ENCODE measurements around the gene TAS1R3.

The TAS1R3 gene

DNA sequence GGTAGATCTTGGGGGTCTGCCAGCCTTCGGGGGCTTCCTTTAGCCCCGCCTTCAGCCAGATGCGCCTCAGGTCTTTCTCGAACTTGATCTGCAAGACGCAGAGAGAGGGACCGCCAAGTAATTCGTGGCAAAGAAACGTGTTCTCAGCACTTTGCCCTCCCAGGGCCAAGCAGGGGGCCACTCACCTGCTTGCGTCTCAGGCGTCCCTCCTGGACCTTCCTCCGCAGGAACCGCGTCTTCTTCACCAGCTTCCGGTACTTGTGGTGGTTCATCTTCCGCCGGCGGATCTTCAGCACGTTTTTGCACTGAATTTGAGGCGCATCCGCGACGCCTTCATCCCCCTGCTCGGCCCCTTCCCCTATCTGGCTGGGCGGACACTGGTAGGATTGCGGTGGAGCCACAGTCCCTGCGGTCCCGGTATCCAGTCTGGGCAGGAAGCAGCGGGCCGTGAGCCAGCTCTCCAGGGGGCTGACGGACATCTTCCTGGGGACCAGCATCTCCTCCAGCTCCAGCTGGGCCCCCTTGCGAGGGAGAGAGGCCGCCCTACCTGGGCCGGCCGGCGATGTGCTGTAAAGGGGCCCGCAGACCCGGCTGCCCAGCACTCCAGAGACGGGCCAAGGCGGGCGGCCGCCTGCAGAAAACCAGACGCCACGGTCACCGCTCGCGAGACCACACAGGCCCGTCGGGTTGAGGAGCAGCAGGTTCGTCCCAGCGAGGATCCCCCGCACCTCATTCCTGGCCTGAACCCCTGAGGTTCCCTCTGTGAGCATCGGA is 42.9 kb downstream of the TAS1R3 start:
- H3K27me3 ChIP-seq (replicated peaks; ENCODE audit: insufficient read depth, low read length) = no peaks in the 10 kb centered on the region
- no peaks in the 10 kb centered on the region for H3K36me3 ChIP-seq (replicated peaks; ENCODE audit: insufficient read depth, low read length)
- peak overlapping the region; percentile 77 for H3K4me2 ChIP-seq (ENCODE audit: low read depth, low read length)
- DNase-seq = no peak
- H3K9me2 ChIP-seq (replicated peaks; ENCODE audit: insufficient read depth, low read length) = no peaks in the 10 kb centered on the region
- H3K9me3 ChIP-seq (replicated peaks; ENCODE audit: insufficient read depth, low read length) = no peaks in the 10 kb centered on the region
- no peak overlapping the region for H2AFZ ChIP-seq (ENCODE audit: low read length)
- H3K4me3 ChIP-seq (ENCODE audit: low read length) = peak overlapping the region; percentile 96
- H3K27ac ChIP-seq (ENCODE audit: low read length) = no peak overlapping the region
- H4K20me1 ChIP-seq (ENCODE audit: insufficient read depth, low read length) = no peaks in the 10 kb centered on the region
- H3F3A ChIP-seq (ENCODE audit: insufficient read depth, low read length) = peaks cover 15% of the 10 kb centered on the region
- H3K4me1 ChIP-seq (ENCODE audit: low read length) = peaks cover 16% of the 10 kb centered on the region
- no peak for TF ChIP-seq EZH2phosphoT487 (IDR thresholded peaks at IDR 0.05; ENCODE audit: low read length)
- no peak for TF ChIP-seq EZH2 (optimal IDR thresholded peaks at IDR 0.05; ENCODE audit: low read depth, low read length)
- TF ChIP-seq CTCF (IDR thresholded peaks at IDR 0.05; ENCODE audit: low read length) = no peak
- peak overlapping the region; percentile 98 for H3K9ac ChIP-seq (ENCODE audit: low read length)
- H3K79me2 ChIP-seq (ENCODE audit: low read length) = peaks cover 26% of the 10 kb centered on the region

GRCh38 chr1:1374589-1374928 is 43.5 kb downstream of the TAS1R3 start:
- Histone ChIP-seq H4K20me1 (ENCODE audit: insufficient read depth, low read length) (no peaks in the 10 kb centered on the region), H3K9me3 (replicated peaks; ENCODE audit: insufficient read depth, low read length) (no peaks in the 10 kb centered on the region), H3K27me3 (replicated peaks; ENCODE audit: insufficient read depth, low read length) (no peaks in the 10 kb centered on the region), H3K4me1 (ENCODE audit: low read length) (peaks cover 16% of the 10 kb centered on the region), H2AFZ (ENCODE audit: low read length) (peak overlapping the region; percentile 81), H3K9ac (ENCODE audit: low read length) (peak overlapping the region; percentile 98), H3K4me3 (ENCODE audit: low read length) (peak overlapping the region; percentile 96), H3K4me2 (ENCODE audit: low read depth, low read length) (peak overlapping the region; percentile 77), H3K27ac (ENCODE audit: low read length) (peak overlapping the region; percentile 73), H3K79me2 (ENCODE audit: low read length) (peaks cover 26% of the 10 kb centered on the region), H3K36me3 (replicated peaks; ENCODE audit: insufficient read depth, low read length) (no peaks in the 10 kb centered on the region), H3F3A (ENCODE audit: insufficient read depth, low read length) (peaks cover 15% of the 10 kb centered on the region), H3K9me2 (replicated peaks; ENCODE audit: insufficient read depth, low read length) (no peaks in the 10 kb centered on the region)
- no peak for DNase-seq
- no peak for TF ChIP-seq CTCF (IDR thresholded peaks at IDR 0.05; ENCODE audit: low read length)
- no peak for TF ChIP-seq EZH2 (optimal IDR thresholded peaks at IDR 0.05; ENCODE audit: low read depth, low read length)
- no peak for TF ChIP-seq EZH2phosphoT487 (IDR thresholded peaks at IDR 0.05; ENCODE audit: low read length)

- H4K20me1 ChIP-seq (ENCODE audit: insufficient read depth, low read length) = no peaks in the 10 kb centered on the region
- H3K9ac ChIP-seq (ENCODE audit: low read length) = peak within 1 kb of the TSS; percentile 98
- no peaks in the 10 kb centered on the region for H3K27me3 ChIP-seq (replicated peaks; ENCODE audit: insufficient read depth, low read length)
- H2AFZ ChIP-seq (ENCODE audit: low read length) = peak within 1 kb of the TSS; percentile 81
- peak within 1 kb of the TSS; percentile 77 for H3K4me2 ChIP-seq (ENCODE audit: low read depth, low read length)
- TF ChIP-seq EZH2 (optimal IDR thresholded peaks at IDR 0.05; ENCODE audit: low read depth, low read length) = no peak
- TF ChIP-seq CTCF (IDR thresholded peaks at IDR 0.05; ENCODE audit: low read length) = peak; percentile 21
- DNase-seq = peak; percentile 100
- H3K27ac ChIP-seq (ENCODE audit: low read length) = peak within 1 kb of the TSS; percentile 73
- peaks cover 15% of the 10 kb centered on the region for H3F3A ChIP-seq (ENCODE audit: insufficient read depth, low read length)
- H3K79me2 ChIP-seq (ENCODE audit: low read length) = peaks cover 26% of the 10 kb centered on the region
- no peaks in the 10 kb centered on the region for H3K9me2 ChIP-seq (replicated peaks; ENCODE audit: insufficient read depth, low read length)
- H3K36me3 ChIP-seq (replicated peaks; ENCODE audit: insufficient read depth, low read length) = no peaks in the 10 kb centered on the region
- peaks cover 16% of the 10 kb centered on the region for H3K4me1 ChIP-seq (ENCODE audit: low read length)
- H3K9me3 ChIP-seq (replicated peaks; ENCODE audit: insufficient read depth, low read length) = no peaks in the 10 kb centered on the region
- peak within 1 kb of the TSS; percentile 96 for H3K4me3 ChIP-seq (ENCODE audit: low read length)
Measured at GRCh38 chr1:1374929-1375662, 44.0 kb downstream of the TAS1R3 start, which contains the start of gene AURKAIP1. AURKAIP1 (minus strand) TSS chr1:1375207; CDS start chr1:1374756, 451 bp downstream.

All from MM.1S (cell line).